MM.1S (cell line): ENCODE measurements around the gene C1orf21.
"Not testable (repeated sequence)": the region's sequence is repeated elsewhere in the genome, so short reads cannot be mapped to it uniquely, and the experiment has no call there.

Experiments
- EZH2 ChIP-seq: fragments of 300-600 bp; sonication (generic); optimal IDR thresholded peaks from 2 replicates; pipeline ENCODE3; 2017; ENCODE audit warnings: low read depth, mild to moderate bottlenecking, antibody characterized with exemption, low read length, mixed read lengths
- EZH2phosphoT487 ChIP-seq: fragments of 300-600 bp; sonication (generic); IDR thresholded peaks from 2 replicates; pipeline ENCODE4 v1.6.1; 2018; ENCODE audit warnings: antibody characterized with exemption, low read length
- TF ChIP-seq, protein P1 (sequence below): fragments of 300-600 bp; sonication (generic); IDR thresholded peaks from 2 replicates; pipeline ENCODE4 v1.5.1; 2016; ENCODE audit warnings: antibody characterized with exemption, low read length, mixed read lengths

- not testable (repeated sequence) for TF ChIP-seq EZH2phosphoT487, EZH2
- TF ChIP-seq, protein P1, sequence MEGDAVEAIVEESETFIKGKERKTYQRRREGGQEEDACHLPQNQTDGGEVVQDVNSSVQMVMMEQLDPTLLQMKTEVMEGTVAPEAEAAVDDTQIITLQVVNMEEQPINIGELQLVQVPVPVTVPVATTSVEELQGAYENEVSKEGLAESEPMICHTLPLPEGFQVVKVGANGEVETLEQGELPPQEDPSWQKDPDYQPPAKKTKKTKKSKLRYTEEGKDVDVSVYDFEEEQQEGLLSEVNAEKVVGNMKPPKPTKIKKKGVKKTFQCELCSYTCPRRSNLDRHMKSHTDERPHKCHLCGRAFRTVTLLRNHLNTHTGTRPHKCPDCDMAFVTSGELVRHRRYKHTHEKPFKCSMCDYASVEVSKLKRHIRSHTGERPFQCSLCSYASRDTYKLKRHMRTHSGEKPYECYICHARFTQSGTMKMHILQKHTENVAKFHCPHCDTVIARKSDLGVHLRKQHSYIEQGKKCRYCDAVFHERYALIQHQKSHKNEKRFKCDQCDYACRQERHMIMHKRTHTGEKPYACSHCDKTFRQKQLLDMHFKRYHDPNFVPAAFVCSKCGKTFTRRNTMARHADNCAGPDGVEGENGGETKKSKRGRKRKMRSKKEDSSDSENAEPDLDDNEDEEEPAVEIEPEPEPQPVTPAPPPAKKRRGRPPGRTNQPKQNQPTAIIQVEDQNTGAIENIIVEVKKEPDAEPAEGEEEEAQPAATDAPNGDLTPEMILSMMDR: not testable (repeated sequence)
Measured at GRCh38 chr1:184337865-184338264, 49.0 kb upstream of the C1orf21 start.
